ENCODE results near the gene CRYL1. TPM values are rescaled to one million over a fixed set of nuclear protein-coding genes. Genes with fewer than 3 reads are reported as not detected.

The CRYL1 gene
- total and polyA plus RNA-seq, 2 of the 13 experiments (the other 11 are each of a cell fraction or from before 2014, with no cell fraction given): 57.2 to 115 TPM

DNA sequence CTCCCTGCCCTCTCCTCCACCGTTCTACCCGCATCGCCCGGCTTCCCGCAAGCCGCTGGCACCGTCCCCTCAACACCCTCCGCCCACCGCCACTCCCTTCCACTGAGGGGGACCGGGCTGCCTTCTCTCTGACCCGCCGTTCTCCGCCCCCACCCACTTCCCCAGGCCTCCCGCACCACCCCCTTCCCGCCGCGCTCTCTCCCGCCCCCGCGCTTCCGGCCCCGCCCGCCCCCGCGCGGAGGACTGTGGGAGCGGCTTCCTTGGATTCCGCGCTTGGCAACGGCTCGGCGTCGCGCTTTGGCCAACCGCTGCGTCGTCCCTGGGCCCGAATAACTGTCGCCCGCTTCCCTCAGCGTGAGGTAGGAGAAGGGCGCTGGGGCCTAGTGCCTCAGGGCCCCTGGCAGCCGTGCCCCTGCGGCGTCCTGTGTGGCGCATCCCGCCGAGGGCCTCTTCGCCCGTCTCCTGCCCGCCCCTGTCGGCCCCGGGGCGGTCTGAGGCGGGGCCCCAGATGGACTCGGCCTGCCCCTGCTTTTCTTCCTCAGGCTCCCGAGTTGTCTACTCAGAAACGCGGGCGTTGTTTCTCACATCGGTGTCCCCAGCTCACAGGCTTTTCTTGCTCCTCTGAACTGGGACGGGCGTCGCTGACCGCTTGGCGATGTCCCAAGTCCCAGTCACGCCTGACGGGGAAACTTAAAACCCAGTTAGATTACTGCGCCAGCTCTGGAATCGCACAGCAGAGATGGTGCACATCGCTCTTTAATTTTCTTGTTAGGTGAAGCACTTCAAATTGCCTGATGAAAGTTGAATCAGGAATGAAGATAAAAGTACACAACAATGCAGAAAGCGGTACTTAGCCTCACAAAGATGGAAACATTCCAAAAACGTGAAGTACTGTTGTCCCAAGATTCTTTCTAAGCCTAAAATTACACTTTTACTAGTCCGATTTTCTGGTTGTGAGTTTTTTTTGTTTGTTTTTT lies 41.5 kb upstream of the CRYL1 start, which contains the start of gene IFT88 (continued):
- TF ChIP-seq THRA (CRISPR knock-in tag; IDR thresholded peaks at IDR 0.05; ENCODE audit: borderline replicate concordance) (no peak; the same call in 1 of the 2 replicates), CBFB (CRISPR knock-in tag; IDR thresholded peaks at IDR 0.05) (no peak; the same call in 1 of the 2 replicates), ZNF564 (CRISPR knock-in tag; IDR thresholded peaks at IDR 0.05) (no peak), NFKB2 (CRISPR knock-in tag; IDR thresholded peaks at IDR 0.05; ENCODE audit: borderline replicate concordance) (peak; percentile 94), SATB2 (CRISPR knock-in tag; IDR thresholded peaks at IDR 0.05) (no peak; the same call in 1 of the 2 replicates), ZNF430 (CRISPR knock-in tag; IDR thresholded peaks at IDR 0.05) (no peak; the same call in 1 of the 2 replicates), PBX2 (CRISPR knock-in tag; IDR thresholded peaks at IDR 0.05) (no peak), PPARG (CRISPR knock-in tag; conservative IDR thresholded peaks at IDR 0.05) (no peak), TBX2 (CRISPR knock-in tag; IDR thresholded peaks at IDR 0.05; ENCODE audit: borderline replicate concordance) (peak; percentile 45; the same call in 1 of the 2 replicates), PAWR (CRISPR knock-in tag; IDR thresholded peaks at IDR 0.05; ENCODE audit: borderline replicate concordance) (no peak), GLI4 (CRISPR knock-in tag; IDR thresholded peaks at IDR 0.05; ENCODE audit: borderline replicate concordance) (no peak), NR2F1 (CRISPR knock-in tag; IDR thresholded peaks at IDR 0.05) (no peak), GATA4 (IDR thresholded peaks at IDR 0.05; ENCODE audit: borderline replicate concordance, low read depth) (0 out of 2 replicates have a peak, but pooled peaks have one; percentile 13), FOXO1 (CRISPR knock-in tag; IDR thresholded peaks at IDR 0.05) (no peak), BORCS8-MEF2B (CRISPR knock-in tag; IDR thresholded peaks at IDR 0.05) (peak; percentile 48; the same call in 1 of the 2 replicates), ZNF782 (CRISPR knock-in tag; IDR thresholded peaks at IDR 0.05; ENCODE audit: borderline replicate concordance) (peak; percentile 53), MED8 (CRISPR knock-in tag; IDR thresholded peaks at IDR 0.05; ENCODE audit: insufficient replicate concordance) (no peak), KLF12 (CRISPR knock-in tag; IDR thresholded peaks at IDR 0.05; ENCODE audit: borderline replicate concordance) (no peak), ZZZ3 (CRISPR knock-in tag; IDR thresholded peaks at IDR 0.05; ENCODE audit: borderline replicate concordance) (peak; percentile 62; the same call in 1 of the 2 replicates), PAX8 (CRISPR knock-in tag; IDR thresholded peaks at IDR 0.05; ENCODE audit: borderline replicate concordance) (peak; percentile 40; the same call in 1 of the 2 replicates)
- TF ChIP-seq, protein P1, sequence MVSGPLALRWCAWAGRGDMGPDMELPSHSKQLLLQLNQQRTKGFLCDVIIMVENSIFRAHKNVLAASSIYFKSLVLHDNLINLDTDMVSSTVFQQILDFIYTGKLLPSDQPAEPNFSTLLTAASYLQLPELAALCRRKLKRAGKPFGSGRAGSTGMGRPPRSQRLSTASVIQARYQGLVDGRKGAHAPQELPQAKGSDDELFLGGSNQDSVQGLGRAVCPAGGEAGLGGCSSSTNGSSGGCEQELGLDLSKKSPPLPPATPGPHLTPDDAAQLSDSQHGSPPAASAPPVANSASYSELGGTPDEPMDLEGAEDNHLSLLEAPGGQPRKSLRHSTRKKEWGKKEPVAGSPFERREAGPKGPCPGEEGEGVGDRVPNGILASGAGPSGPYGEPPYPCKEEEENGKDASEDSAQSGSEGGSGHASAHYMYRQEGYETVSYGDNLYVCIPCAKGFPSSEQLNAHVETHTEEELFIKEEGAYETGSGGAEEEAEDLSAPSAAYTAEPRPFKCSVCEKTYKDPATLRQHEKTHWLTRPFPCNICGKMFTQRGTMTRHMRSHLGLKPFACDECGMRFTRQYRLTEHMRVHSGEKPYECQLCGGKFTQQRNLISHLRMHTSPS (CRISPR knock-in tag; IDR thresholded peaks at IDR 0.05; ENCODE audit: low read depth): peak; percentile 74; the same call in 1 of the 2 replicates
- TF ChIP-seq, protein P2, sequence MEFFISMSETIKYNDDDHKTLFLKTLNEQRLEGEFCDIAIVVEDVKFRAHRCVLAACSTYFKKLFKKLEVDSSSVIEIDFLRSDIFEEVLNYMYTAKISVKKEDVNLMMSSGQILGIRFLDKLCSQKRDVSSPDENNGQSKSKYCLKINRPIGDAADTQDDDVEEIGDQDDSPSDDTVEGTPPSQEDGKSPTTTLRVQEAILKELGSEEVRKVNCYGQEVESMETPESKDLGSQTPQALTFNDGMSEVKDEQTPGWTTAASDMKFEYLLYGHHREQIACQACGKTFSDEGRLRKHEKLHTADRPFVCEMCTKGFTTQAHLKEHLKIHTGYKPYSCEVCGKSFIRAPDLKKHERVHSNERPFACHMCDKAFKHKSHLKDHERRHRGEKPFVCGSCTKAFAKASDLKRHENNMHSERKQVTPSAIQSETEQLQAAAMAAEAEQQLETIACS (CRISPR knock-in tag; IDR thresholded peaks at IDR 0.05): no peak

All from HepG2 (cell line).